ENCODE results near the gene TMEM217.

Gene TMEM217

DNA sequence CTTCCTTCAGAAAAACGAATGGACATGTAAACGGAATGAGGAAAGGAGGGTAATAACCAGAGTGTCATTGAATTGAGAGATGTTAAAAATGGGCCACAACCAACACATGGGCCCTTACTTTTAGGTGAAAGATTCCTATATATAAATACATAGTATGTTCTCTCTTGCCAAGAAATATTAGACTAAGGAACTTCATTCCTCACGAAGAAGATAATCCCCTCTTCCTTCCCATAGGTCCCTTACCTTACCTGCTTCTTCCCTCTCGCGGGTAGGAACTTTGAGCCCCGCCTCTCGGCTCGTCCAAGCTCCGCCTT lies 667 bp downstream of the TMEM217 start:
- DNase-seq (ENCODE audit: insufficient read length, low spot score) (no peak), FAIRE-seq (no peak)
- TF ChIP-seq, protein P1, sequence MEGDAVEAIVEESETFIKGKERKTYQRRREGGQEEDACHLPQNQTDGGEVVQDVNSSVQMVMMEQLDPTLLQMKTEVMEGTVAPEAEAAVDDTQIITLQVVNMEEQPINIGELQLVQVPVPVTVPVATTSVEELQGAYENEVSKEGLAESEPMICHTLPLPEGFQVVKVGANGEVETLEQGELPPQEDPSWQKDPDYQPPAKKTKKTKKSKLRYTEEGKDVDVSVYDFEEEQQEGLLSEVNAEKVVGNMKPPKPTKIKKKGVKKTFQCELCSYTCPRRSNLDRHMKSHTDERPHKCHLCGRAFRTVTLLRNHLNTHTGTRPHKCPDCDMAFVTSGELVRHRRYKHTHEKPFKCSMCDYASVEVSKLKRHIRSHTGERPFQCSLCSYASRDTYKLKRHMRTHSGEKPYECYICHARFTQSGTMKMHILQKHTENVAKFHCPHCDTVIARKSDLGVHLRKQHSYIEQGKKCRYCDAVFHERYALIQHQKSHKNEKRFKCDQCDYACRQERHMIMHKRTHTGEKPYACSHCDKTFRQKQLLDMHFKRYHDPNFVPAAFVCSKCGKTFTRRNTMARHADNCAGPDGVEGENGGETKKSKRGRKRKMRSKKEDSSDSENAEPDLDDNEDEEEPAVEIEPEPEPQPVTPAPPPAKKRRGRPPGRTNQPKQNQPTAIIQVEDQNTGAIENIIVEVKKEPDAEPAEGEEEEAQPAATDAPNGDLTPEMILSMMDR (IDR thresholded peaks at IDR 0.05; ENCODE audit: insufficient read depth, missing control alignments): no peak

DNA sequence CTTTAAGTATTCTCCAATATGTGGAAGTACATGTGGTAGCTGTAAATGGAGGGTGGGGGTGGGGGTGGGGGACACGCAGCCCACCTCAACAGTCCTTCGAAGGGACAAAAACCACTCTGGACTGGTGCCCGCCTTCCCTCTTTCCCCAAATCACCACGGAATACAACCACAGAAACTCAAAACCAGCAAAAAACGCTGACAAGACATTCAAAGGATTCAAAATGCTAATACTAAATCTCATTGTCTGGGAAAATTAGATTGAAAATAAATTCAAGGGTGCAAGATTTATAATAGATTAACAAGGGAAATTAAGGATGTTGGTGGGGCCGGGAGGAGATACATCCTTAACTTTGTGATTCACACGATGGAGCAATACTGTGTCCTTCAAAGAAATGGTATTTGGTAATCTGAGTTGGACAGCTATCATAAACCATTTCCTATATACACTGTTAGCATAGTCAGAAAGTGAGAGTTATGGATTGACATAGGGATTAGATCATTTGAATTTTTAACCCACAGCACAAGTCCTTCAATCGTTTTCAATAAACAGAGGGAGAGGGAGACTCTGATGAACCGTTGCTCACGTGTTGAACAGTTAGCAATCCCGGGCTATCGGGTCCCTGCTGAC lies 1.1 kb downstream of the TMEM217 start:
- DNase-seq (ENCODE audit: insufficient read length, low spot score) (no peak), FAIRE-seq (no peak)
- TF ChIP-seq, protein P1 (IDR thresholded peaks at IDR 0.05; ENCODE audit: insufficient read depth, missing control alignments): no peak

DNA sequence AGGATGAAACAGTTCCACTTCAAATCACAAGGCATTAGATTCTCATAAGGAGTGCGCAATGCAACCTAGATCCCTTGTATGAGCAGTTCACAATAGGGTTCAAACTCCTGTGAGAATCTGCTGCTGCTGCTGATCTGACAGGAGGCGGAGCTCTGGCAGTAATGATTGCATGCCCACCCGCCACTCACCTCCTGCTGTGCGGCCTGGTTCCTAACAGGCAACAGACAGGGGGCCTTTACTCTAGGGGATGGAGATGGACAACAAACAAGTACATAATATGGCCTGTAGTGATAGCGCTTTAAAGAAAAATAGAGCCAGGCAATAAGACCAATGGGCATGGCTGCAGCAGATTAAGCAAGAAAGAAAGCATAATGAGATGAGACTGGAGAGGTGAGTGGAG lies 3.1 kb downstream of the TMEM217 start:
- FAIRE-seq (no peak), DNase-seq (ENCODE audit: insufficient read length, low spot score) (no peak)
- TF ChIP-seq, protein P1 (IDR thresholded peaks at IDR 0.05; ENCODE audit: insufficient read depth, missing control alignments): no peak

DNA sequence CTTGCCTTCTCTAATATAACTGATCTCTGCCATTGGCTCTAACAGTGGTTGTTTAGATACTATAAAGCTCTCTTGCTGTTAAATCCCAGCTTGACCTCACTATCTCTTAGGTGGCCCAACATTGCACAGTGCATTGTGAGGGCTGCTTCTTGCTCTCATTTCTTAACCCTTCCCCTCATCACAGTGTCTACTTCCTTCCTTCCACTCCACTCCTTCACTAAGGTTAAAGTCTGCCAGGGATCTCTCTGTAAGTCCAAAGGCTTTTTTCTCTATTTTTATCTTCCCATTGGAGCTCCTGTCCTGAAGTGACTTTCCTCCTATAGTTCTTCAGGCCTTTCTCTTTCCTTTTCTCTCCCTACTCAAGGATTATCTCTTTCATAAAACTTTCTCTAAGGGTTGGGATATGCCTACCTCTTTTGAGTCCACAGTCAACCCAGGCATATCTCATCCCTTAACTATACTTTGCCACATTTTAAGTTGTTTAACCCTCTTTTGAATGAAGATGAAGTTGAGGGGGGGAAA lies 4.4 kb downstream of the TMEM217 start:
- no peak for FAIRE-seq
- no peak for DNase-seq (ENCODE audit: insufficient read length, low spot score)
- TF ChIP-seq, protein P1 (IDR thresholded peaks at IDR 0.05; ENCODE audit: insufficient read depth, missing control alignments): no peak

DNA sequence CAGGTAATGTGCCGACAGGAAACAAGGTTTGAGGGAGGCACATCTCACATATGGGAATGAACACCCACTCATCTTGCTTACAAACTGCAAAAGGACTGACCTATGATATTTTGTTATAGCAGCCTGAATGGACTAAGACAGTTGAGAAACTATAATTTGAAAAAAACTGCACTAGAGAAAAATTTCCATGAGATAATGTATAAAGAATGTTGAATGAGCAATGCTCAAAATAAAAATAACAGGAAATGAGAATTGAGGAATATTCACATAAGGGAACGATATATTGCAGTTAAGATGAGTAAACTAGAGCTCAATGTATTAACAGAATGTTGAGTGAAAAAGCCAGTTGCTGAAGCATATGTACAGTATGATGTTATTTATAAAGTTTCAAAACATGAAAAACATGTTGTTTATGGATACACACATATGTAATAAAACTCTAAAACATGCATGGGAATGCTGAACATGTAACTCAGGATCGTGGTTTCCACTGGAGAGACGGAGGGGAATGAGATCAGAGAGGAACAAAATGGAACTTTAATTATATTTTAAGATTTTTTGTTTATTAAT lies 6.6 kb downstream of the TMEM217 start:
- DNase-seq (ENCODE audit: insufficient read length, low spot score) (no peak), FAIRE-seq (no peak)
- TF ChIP-seq, protein P1 (IDR thresholded peaks at IDR 0.05; ENCODE audit: insufficient read depth, missing control alignments): no peak

DNA sequence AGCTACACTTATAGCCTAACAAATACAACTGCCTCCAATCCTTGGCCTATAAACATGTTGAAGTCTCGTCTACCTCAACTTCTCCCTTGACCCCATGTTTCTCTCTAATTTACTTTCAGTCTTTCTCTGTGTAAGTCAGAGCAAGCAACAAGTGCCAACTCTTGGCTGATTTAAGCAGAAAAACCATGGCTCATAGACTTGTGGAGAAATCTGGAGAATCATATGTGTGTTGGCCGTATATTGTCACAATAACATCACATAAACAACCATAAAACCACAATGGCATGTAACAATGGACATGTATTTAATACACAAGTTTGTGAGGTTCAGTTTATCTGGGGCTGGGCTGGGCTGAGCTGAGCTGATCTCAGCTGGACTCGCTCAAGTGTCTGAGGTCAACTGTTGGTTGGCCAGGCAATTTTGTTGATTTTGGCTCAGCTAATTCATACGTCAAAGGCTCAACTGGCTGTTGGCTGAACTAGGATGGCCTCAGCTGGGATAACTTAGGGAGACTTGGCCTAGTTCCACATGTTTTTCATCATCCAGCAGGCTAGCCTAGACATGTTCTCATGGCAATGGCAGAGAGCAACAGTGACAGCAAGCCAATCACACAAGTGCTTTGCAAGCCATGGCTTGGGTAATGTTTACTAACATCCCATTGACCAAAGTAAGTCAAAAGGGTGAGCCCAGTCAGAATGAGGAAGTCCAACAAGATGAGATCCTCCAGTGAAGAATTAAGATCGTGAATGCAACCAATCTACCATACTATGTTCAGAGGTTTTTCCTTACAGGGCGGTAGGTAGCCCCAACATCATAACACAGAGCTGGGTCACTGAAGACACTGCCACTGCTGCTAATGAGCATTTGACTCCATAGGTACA lies 13.3 kb downstream of the TMEM217 start:
- TF ChIP-seq, protein P1 (IDR thresholded peaks at IDR 0.05; ENCODE audit: insufficient read depth, missing control alignments): no peak
- FAIRE-seq (no peak), DNase-seq (ENCODE audit: insufficient read length, low spot score) (no peak)
